Kidney glomerular epithelial cell (primary cell): ENCODE data around the gene ACKR3.

Experiments
- DNase-seq: peaks from one replicate; lab custom pipeline; 2025; lab: John Stamatoyannopoulos, UW

ACKR3 gene

DNA sequence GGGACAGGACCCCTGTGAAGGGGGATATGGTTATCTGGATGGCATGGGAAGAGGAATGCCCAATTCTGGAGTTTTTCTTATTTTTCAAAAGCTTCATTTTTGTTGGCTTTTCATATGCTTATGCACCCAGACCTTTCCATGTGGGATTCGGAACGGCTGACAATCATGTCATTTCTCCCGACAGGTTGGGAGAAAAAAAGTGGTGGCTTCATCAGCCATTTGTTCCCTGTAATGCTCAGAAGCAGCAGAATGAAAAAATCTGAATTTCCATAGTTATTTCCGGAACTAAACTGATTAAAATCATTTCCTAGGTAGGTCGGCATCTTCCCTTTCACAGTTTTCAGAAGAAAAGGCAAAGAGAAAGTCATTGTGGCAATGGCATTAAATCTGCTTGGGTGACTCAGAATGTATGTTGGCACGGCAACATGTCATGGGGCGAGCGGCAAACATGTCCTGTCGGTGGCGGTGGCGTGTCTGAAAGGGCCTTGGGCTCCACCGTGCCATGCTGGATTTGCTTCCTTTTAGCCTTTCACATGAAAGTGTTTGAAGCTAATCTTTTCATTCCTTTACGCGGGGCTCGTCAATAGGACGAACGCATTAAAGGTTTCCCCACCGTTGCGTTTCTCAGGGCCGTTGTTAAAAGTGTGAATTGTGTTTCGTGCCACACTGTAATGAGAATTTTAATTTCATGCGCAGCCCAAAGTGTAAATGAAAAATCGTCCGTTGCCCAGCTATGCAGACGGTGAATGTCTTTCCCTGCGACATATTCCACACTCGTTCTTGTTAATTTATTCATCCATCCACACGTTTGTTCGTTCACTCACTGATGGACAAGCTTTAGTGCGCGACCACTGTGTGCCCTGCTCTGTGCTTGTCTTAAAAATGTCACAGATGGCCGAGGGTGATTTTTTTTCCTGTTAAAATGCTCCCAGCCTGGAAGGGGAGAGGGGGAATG, 18.5 kb downstream of the ACKR3 start:
- DNase-seq = no peak

DNA sequence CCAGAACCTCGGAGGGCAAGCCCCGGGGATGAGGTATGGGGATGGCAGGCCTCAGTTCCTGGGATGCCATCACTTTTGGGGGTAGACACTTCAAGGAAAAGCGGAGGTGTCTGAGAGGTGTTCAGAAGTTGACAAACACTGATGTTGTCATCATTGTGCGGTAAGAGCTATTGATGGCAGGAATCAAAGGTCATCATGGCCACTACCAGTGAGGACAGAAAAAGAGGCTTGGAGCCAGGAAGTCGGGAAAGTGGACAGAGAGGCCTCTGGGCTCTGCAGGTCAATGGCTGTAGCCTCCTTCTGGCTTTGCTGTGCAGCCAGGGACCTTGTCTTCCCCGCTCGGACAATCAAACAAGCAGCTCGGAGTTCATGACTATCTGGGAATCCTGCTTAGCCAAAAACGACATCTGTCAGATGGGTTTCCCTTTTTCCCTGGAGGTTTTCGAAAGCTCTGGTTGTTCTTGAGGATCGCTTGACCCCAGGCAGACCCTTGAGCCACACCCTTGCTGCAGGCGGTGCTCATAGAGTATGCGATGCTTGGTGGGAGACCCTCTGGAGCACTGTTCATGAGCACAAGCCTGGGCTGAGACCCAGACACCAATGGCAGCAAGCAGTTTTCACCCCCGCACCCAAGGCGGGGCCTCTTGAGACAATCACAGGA, 19.4 kb downstream of the ACKR3 start:
- DNase-seq = no peak

DNA sequence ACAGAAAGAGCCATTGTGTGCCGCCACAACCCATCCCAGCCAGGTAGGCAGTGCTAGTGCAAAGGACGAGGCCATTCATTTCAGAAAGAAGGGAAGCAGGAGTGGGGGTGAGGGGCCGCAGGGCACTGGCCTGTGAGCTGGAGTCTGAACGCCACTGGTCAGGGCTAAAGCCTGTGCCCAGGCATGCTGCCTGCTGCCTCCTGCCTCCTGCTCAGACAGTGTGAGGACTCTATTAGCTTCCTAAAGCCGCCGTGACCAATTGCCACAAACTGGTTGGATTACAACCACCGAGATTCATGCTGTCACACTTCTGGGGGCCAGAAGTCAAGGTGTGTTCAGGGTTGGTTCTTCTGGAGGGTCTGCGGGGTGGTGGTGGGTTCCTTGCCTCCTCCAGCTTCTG, 21.2 kb downstream of the ACKR3 start:
- no peak for DNase-seq

DNA sequence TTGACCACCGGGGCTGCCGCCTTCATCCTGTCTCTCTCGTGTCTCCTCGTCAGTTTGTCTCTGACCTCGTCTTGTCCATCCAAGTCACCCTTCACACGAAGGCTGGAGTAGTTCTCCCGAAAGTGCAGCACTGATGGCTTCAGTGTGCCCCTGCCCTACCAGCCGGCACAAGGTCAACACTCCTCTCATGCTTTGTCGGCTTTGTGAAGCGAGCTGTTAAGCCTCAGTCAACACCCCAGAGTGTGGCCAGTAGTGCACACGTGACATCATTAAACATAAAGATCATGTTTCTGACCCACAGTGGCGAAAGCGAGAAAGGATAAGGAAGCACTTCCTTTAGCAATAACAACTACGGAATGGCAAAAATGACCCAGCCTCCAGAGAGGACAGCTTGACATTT, 23.2 kb downstream of the ACKR3 start:
- no peak for DNase-seq

DNA sequence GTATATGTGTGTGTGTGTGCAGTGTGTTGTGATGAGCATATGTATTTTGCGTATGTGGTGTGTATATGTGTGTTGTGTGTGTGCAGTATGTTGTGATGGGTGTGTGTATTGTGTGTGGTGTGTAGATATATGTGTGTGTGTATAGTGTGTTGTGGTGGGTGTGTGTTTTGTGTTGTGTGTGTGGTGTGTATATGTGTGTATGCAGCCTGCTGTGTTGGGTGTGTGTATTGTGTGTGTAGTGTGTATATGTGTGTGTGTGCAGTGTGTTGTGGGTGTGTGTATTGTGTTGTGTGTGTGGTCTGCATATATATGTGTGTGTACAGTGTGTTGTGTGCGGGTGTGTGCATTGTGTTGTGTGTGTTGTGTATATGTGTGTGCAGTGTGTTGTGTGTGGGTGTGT, 23.9 kb downstream of the ACKR3 start:
- DNase-seq = no peak

DNA sequence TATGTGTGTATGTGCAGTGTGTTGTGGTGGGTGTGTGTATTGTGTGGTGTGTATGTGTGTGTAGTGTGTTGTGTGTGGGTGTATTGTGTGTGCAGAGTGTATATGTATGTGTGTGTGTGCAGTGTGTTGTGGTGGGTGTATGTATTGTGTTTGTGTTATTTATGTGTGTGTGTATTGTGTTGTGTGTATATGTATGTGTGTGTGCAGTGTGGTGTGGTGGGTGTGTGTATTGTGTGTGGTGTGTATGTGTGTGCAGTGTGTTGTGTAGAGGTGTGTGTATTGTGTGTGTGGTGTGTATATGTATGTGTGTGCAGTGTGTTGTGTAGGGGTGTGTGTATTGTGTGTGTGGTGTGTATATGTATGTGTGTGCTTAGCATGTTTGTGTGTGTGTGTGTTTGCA, 24.3 kb downstream of the ACKR3 start:
- DNase-seq = no peak

DNA sequence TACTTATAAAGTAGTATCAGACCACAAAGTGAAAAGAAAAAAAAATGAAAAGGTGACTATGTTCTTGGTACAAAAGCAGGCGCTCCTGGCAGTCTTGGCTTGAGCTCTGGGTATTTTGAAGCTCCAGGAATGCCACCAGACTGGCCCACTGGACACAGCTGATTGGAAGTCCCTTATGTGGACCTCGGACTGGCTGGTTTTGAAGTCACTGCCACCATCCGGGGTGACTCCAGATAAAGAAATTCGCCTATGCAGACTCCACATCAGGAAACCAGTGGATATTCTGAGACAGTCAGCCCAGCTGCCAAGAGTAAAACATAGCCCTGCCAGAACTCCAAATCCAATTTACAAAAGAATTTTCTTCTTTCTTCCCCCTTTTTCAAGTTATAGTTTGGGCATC, 28.0 kb downstream of the ACKR3 start:
- no peak for DNase-seq

DNA sequence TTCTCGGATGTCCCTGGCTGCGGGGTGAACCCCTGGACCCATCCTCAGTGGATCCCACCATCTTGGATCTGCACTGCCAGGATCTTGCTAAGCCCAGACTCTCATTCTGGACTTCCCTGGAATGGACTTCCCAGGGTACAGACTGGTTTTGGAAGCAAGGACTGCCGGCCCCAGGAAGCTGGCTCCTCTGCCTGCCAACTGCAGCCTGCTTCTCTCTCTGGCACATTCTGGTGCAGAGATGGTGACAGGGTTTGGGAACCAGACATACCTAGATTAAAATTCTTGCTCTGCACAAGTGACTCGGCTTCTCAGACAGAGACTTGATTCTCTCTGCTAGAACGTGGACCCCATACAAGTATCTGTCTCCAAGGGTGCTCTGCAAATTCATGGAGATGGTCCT, 29.4 kb downstream of the ACKR3 start:
- DNase-seq = no peak

DNA sequence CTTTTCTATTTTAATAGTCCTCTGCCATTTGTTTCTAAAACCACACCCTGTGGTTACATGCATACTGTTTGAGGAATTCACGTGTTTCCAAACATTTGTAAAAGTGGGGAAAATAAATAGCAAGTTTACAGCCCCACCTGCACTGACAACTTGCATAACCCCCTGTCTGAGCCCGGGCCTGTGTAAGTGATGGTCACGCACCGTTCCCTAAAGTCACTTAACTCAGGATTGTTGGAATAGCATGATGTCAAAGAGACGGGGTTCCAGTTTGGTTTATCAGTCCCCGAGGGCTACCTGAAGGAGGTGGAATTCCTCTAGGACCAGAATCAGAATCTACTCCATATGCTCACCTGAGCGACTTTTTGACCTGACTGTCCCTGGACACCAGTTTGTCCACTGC, 30.5 kb downstream of the ACKR3 start:
- DNase-seq = no peak

DNA sequence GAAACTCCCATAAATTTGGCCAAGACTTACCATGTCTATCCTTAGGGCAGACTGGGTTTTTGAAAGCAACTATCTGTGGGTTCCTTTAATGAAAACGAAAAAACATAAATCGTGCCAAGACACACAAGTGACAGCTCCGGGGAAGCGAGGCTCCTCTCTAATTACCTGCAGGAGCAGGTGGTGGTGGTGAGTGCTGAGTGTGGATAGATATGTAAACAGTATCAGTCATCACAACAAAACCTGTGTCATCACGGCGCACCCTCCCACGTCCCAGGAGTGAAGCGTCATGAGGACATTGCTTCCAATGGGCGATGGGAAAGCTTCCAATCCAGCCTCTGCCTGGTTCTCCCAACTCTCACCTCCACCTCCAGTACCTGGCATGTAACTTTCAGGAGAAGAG, 31.3 kb downstream of the ACKR3 start:
- DNase-seq = no peak

DNA sequence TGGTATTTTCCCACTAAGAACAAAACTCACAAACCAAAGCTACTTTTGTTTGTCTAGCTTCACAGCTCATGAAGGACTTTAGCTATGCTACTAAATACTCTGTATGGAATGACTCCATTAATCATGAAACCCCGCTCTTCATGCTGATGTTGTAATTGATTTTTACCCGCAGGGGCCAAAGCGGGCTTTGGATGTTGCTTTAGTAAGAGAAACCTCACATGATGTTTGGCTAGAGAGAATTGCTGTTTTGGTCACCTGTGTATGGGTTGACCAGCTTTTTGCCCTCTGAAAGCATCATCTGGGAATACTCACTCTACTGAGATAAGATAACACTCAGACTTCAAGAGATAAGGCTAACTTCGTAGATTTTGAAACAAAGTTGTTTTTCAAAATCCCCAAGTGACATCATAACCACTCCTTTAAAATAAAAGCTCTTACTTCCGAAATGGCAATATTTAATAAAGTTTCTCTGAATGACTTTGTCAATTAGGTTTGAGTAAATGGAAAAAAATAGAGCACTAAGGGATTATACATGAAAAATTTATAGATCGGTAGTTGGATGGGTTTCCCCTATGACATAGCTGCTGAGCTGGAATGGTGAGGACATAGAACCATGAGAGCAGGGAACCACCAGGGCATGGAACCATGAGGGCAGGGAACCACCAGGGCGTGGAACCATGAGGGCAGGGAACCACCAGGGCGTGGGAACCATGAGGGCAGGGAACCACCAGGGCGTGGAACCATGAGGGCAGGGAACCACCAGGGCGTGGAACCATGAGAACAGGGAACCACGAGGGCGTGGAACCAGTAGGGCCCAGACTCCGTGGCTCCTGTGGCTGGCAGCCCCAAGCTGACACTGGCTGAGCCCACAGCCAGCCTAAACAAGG, 31.9 kb downstream of the ACKR3 start:
- no peak for DNase-seq

DNA sequence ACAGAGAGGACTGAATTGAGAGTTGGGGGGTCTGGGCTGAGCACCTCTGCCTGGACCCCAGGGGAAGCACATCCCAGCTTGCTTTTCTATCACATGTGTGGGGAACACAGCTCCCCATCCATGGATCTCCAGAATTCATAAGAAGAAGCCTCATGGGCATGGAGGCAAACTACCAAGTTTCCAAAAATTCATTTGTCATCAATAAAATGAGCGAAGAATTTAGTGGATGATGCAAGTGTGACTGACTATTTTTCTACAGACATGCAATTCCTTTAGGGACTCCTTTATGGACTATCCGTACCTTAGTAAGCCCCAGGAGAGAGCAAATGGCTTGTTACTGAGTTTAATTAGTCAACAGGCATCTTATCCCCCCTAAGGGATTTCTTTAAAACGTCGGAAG, 33.1 kb downstream of the ACKR3 start:
- DNase-seq = no peak

DNA sequence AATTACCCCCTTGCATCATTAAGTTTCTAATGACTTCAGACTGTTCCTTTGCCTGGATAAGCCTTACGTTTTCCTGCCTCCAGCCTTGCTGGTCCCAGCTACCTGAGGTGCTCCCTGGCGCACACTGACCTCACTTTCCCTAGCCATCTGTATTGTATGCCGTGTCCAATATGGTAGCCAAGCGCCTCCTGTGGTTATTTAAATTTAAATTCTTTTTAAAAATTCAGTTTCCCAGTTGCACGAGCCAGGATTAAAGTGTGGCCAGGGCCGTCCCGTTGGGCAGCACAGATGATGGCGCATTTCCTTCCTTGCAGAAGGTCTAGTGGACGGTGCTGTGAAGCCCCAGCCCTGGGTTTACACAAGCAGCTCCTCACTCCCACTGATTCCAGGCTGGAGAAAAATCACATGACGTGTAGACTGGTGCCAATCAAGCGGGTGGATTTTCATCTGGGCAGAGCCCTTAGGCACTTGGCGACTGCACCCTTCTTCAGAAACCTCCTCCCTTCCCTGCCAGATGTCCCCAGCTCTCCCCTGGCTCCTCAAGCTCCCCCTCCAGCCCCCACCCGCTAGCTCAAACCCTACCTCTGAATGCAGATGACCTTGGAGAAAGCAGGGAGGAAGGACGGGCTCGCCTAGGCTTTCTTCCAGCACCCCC, 33.9 kb downstream of the ACKR3 start:
- no peak for DNase-seq

DNA sequence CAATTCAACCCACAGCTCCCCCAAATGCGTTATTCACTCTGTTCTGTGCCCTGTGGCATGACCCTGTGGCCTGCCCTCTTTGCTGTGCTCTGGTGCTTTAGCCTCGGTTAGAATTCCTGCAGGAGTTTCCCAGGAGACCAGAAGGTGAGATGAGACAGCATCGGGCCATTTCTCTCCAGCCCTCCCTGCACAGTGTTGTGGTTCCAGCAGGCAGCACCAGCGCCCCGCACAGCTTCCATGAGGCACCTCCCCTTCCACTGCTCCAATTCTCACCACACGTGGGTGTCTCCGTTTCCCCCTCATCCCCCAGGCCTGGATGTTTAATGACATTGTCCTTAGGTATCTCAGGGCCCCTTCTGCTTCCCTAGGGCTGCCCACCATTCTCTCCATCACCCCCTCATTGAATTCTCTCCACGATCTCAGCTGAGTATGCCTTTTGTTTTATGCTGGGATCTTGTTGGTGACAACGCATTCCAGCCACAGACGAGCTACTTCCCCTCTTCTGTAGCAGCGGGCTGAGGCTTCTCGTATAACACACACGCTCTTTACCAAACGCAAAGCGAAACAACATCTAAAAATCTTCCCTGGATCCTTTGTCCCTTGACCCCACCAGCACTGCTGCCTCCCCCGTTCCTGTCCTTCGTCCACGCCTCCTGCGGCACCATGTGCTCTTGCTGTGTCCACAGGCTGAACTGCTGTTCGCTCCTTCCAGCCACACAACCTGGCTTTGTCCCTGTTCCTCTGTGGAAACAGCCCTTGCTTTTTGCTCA, 35.1 kb downstream of the ACKR3 start:
- DNase-seq = no peak

DNA sequence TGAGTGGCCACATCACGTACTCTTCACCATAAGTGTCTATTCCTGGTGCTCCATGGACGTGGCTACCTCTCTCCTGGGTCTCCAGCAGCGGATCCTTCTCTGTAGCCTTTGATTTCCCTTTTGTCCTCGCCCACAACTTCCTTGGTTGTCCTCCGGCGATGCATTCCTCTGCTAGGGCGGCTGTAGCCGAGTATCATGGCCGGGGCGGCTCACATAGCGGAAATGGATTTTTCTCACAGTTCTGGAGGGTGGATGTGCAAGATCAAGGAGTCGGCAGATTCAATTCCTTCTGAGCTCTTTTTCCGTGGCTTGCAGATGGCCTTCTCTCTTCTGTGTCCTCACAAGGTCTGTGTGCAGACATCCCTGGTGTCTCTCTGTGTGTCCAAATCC, 35.7 kb downstream of the ACKR3 start:
- no peak for DNase-seq

DNA sequence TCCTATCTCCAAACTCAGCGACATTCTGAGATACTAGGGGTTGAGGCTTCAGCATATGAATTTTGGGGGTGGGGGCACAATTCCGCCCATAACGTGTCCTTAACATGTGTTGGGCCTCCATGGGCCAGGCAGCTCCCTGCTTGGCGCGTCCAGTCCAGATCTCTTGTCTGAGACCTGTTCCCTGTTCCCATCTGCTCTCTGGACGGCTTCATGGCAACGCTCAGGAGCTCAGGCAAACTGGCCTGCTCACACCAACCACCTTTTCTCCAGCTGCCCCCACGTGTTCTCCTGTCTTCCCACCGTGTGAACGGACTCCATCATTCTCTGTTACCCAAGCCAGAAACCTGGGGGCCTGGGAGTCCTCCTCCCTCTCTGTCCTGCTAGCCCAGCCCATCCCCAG, 36.4 kb downstream of the ACKR3 start:
- no peak for DNase-seq

DNA sequence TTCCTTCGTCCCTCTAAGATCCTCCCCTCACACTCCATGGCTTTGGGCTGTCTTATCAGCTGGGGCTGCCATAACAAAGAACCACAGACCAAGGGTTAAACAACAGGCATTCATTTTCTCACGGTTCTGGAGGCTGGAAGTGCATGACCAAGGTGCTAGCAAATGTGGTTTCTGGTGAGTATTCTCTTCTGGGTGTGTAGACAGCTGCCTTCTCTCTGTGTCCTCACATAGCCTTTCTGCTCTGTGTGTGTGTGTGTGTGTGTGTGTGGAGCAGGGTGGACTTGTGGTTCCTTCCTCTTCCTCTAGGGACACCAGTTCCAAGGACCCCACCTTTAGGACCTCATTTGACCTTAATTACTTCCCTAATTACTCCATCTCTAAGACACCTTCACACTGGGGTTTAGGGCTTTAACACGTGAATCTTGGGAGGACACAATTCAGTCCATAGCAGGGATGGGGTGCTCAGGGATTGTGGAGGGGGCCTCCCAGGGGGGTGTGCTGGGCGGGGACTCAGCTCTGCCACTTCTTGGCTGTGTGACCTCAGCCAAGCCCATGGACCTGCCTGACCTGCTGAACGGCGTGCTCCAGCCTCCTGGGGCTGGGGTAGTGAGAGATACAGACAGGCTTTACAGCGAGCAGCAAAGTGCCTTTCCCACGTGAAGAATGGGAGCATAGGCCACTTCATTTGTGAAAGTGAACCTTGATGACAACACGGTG, 38.0 kb downstream of the ACKR3 start:
- DNase-seq = no peak

DNA sequence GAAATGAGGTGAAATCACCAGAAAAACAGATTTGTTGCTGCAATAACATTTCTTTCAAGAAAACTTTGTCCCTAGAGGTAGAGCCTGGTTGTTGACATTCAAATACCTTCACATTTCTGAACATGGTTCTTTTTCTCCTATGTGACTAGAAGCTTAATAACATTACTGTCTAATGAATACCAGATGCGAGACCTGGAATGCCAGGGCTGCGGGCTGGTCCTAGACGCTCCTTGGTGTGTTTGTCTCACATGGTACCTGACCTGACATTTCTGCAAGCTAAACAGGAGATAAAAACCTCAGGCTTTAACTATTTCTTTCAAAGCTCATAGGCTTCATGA, 38.5 kb downstream of the ACKR3 start:
- DNase-seq = no peak

DNA sequence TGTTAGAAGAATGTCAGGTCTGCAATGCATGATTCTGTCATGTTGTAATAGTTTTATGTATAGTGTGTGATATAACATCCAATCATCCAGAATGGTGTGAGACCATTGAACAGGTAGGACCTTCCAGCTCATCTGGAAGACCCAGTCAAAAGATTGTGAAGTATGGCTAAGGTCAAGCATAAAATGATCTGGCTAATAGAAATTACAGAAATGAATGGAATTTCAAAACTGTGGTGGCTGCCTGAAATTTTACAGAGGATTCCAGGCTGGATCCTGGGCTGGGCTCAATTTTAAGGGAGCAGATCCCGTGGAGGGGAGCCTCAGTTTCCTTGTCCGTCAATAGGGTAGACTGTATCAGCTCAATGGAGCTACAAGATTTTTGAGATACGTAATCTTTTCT, 39.1 kb downstream of the ACKR3 start:
- no peak for DNase-seq

DNA sequence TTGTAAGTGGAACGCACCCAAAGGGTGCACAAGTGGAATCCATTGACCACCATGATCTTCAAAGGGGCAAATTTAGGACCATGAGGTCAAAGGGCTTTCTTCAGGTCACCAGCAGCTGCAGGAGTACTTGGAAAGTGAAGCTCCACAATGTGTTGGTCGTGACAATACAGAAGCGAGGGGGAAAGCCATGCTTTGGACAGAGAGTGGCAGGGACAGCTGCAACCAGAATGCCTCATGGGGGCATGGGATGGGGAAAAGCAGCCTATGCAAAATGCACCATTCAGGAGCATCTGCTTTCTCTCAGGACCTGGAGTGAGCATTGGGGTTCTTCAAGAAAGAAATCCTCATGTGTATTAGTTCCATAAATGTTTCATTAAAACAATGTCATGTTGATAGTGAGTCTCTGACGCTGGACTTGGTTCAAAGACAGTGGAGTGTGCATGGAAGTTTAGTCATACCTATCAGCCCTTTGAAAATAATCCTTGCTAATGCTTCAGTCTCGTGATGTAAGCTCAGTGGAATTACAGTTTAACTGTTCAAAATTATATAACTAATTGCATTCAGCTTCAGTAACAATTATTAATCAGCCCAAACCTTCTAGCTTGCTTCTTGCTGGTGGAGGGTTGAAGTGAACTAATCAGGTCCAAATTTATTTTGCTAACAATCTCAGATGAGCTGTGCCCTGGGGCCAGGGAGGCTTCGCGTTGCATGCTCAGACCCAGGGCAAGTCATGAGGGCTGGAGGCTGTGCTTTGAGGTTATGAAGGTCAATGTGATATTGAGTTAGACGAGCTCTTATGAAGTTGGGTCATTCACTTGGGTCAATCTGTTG, 41.6 kb downstream of the ACKR3 start:
- DNase-seq = no peak
